Peyer's patch (tissue), 4 donors: ENCODE data around the gene HCFC1R1.

Experiments
- CTCF ChIP-seq, 6 experiments: fragments of 450-650 bp in 4 of 6; fragments of 200-600 bp in 2 of 6; sonication (generic) in 1 of 6; IDR thresholded peaks; one replicate each; pipeline ENCODE4 v1.5.1; 2017 to 2019; ENCODE audit warnings: antibody characterized with exemption in 6 of 6, mild to moderate bottlenecking in 3 of 6, moderate library complexity in 1 of 6
- POLR2A ChIP-seq, 2 donors: fragments of 450-650 bp; IDR thresholded peaks; one replicate each; pipeline ENCODE4 v1.5.1; 2017; ENCODE audit warnings: antibody characterized with exemption in 2 of 2, mild to moderate bottlenecking in 2 of 2, moderate library complexity in 2 of 2

GRCh38 chr16:3028716-3029319, 5.1 kb upstream of the HCFC1R1 start:
- TF ChIP-seq CTCF (IDR thresholded peaks at IDR 0.05) = no peak
- TF ChIP-seq POLR2A (IDR thresholded peaks at IDR 0.05) = no peak
